ENCODE measurements around the gene CUL3.
A peak's percentile ranks its signal among the peaks of the same experiment; 100 is the strongest.
"Not testable (repeated sequence)": the region's sequence is repeated elsewhere in the genome, so short reads cannot be mapped to it uniquely, and the experiment has no call there.

Gene CUL3

DNA sequence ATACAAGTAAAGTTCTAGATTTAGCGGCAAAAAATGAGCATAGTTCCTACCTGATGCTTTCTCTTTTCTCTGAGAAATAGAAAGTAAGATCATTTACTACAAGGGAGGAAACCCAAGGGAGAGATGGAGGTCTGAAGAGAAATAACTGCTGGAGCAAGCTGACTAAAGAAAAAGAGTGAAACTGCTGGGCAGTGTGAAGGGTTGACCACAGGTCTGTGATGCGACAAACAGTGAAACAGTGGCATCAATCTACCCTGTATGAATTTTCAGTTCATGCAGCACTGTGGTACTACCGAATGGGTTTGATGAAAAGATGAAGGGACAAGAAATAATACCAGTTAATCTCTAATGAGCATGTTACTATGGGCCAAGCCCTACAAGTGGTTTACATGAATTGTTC, 52.2 kb downstream of the CUL3 start:
- no peak for DNase-seq

- no peak for DNase-seq
Measured at GRCh38 chr2:224532441-224532840, 52.7 kb downstream of the CUL3 start.

DNA sequence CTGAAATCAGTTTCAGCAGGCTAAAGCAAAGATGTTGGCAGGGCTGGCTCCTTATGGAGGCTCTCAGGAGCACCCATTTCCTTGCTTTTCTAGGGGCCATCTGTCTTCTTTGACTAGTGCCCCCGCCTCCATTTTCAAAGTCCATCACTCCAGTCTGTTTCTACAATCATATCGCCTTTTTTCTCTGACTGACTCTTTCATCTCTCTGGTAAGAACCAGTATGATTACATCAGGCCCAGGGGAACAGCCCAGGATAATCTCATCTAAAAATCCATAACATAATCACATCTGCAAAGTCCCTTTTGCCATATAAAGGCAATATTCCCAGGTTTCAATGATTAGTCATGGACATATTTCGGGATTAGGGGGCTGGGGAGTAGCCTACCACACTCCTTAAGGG, 57.0 kb downstream of the CUL3 start:
- no peak for DNase-seq

GRCh38 chr2:224525774-224526173, 59.4 kb downstream of the CUL3 start:
- no peak for DNase-seq

GRCh38 chr2:224524657-224525056, 60.5 kb downstream of the CUL3 start:
- no peak for DNase-seq

- no peak for DNase-seq
Measured at GRCh38 chr2:224523626-224524577, 61.3 kb downstream of the CUL3 start.

- DNase-seq, result not testable (repeated sequence)
Measured at GRCh38 chr2:224522483-224522882, 62.7 kb downstream of the CUL3 start.

- DNase-seq, result no peak
Measured at GRCh38 chr2:224520064-224520463, 65.1 kb downstream of the CUL3 start.

DNA sequence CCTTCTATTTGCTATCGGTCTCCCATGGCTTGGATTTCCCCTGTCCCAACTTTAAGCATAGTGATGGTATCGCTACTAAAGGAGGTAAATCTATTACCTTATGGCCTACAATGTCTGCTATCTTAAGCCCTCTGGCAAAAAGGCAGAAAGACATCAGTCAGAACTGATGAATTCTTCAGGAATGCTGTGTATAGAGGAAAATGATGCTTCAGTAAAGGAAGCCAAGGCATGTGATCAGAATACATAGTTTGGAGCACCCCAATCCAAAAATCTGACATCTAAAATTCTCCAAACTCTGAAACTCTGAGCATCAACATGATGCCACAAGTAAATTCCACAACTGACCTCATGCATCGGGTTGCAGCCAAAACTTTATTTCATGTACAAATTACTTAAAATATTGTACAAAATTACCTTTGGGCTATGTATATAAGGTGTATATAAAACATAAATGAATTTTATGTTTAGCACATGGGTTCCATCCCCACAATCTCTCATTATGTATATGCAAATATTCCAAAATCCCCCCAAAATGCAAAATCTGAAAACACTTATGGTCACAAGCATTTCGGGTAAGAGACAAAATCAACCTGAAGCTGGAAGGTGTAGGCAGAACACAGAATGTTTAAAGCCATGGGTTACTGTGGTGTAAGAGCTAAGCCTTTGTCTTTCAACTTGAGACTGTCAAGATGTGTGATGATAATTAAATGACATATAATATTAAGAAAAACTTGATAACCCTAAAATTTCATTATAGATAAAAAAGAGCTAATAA, 66.2 kb downstream of the CUL3 start:
- no peak for DNase-seq

DNA sequence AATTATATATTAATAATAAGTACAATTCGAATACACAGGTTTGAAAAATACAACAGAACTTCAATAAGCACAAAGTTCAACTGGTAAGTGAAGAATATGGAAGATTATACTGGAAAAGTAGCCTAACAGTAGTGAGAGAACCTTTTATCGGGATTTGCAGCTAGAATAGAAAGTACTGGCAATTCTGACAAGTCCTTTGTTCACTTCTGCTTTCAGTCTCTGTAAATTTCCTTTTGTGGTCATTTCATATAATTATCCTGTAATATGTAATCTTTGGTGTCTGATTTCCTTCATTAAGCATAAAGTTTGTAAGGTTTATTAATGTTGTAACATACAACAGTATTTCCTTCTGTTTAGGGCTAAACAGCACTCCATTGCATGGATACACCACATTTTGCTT, 67.2 kb downstream of the CUL3 start:
- peak in 1 of 2 donors; percentile 41 for DNase-seq

DNA sequence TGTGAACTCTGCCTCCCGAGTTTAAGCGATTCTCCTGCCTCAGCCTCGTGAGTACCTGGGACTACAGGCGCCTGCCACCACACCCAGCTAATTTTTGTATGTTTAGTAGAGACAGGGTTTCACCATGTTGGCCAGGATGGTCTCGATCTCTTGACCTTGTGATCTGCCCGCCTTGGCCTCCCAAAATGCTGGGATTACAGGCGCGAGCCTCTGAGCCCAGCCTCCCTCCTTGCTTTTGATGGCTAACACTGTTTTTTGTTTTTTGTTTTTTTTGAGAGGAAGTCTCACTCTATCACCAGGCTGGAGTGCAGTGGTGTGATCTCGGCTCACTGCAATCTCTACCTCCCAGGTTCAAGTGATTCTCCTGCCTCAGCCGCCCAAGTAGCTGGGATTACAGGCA, 68.8 kb downstream of the CUL3 start:
- not testable (repeated sequence) for DNase-seq

GRCh38 chr2:224513991-224514390, 71.2 kb downstream of the CUL3 start:
- no peak for DNase-seq

DNA sequence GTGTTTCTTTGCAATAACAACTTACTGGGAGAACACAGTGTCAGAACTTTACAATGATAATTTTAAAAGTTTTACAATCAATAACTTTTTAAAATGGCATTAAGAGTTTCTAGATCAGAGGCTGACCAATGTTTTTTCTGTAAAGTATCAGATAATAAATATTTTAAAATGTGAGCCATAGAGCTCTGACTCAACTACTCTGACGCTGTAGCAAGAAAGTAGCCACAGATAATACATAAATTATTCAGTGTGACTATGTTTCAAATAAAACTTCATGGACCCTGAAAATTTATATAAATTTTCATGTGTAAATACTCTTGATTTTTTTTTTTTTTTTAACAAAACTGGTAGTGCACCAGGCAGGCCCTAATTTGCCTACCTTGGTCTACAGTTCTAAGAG, 77.4 kb downstream of the CUL3 start:
- DNase-seq, result no peak

- DNase-seq, result no peak
Measured at GRCh38 chr2:224506494-224506893, 78.7 kb downstream of the CUL3 start.

DNA sequence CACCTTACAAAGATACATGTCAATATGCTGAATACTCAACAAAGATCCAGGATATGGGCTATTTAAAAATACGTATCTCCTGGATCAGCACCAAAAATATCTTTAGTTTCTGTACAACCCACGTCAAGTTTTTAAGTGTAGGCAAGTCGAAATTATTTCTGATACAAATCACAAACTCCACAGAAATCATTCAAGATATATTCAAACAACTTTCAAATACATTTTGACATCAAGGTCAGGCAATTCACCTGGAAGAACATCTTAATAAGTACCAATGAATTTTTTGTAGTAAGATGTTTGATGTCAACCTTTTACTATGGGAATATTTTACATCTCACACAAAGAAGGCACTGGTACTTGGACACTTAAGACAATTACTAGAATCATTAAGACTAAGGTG, 86.2 kb downstream of the CUL3 start:
- DNase-seq, result no peak

GRCh38 chr2:224492531-224492930, 92.6 kb downstream of the CUL3 start:
- no peak for DNase-seq

GRCh38 chr2:224487940-224488339, 97.2 kb downstream of the CUL3 start:
- not testable (repeated sequence) for DNase-seq

- DNase-seq, result not testable (repeated sequence)
Measured at GRCh38 chr2:224485081-224486014, 99.8 kb downstream of the CUL3 start.

GRCh38 chr2:224479826-224480225, 105.3 kb downstream of the CUL3 start:
- no peak for DNase-seq

DNA sequence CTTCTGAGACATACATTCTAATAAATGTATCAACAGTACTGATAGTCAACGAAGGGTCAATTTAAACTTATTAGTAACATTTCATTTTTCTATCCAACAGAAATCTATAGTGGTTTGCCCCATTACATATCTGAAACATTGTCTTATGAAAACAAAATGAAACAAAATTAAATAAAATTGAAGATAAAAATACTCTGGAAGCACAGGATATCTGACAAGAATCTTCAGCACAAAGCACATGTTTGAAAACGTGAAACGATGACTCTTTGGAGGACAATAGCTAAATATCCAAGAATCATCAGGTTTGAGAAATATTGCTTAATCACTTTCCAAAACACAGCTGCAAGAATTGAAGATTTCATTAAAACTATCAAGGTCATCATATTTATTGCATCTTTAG, 112.3 kb downstream of the CUL3 start:
- no peak for DNase-seq

DNA sequence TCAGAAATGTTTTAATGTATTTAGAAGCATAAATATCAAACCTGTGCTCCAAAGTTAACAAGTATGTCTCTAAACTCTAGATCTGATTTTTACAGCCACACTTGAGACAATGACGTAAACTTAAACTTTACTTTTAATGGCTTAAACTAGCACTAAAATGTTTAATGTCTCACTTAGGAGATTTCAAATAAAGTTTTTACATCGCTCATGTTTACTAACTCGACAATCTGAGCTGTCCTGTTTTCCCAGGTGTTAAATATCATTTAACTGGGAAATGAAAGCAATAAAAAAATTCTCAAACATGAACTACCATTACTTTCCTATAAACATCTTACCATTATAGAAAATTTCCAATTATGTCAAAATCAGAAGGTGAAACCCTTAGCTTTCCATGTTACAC, 113.0 kb downstream of the CUL3 start:
- no peak for DNase-seq

DNA sequence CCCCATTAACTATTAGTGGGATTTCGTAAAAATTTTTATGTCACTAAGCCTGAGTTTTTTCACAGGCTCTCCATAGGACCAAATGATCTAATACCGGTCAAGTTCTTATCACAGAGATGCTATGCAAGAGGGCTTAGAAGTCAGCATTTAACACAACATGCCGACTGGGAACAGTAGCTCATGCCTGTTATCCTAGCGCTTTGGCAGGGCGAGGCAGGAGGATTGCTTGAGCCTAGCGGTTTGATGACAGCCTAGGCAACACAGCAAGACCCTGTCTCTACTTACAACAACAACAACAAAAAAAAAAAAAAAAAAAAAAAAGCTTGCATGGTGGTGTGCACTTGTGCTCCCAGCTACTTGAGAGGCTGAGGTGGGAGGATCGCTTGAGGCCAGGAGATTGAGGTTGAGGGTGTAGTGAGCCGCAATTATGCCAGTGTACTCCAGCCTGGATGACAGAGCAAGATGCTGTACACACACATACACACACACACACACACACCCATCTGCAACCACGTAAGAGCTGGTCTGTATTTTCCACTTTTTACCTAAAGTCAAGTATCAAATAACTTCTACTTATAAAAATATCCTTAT, 115.7 kb downstream of the CUL3 start:
- DNase-seq, result no peak

Measured in bone marrow (tissue), 2 donors.